AG04449 (cell line): Measurements from ENCODE around the gene ZP3.
"Not testable (repeated sequence)": the region's sequence is repeated elsewhere in the genome, so short reads cannot be mapped to it uniquely, and the experiment has no call there.

Experiments used
- CTCF ChIA-PET: fragments of 350-600 bp; formaldehyde crosslinking; extraction: SDS; loops from one replicate; lab custom pipeline; 2021; ENCODE audit warnings: antibody characterized with exemption; lab: Yijun Ruan, JAX
- POLR2A ChIA-PET: fragments of 400-600, 350-600 bp; formaldehyde crosslinking; extraction: SDS; loops from one replicate; lab custom pipeline; 2020; ENCODE audit warnings: antibody characterized with exemption, inconsistent platforms; lab: Yijun Ruan, JAX
- DNase-seq: peaks from one replicate; pipeline ENCODE4 v3.0.0-alpha.2; 2010; ENCODE audit warnings: low read depth, low spot score
- H3K4me3 ChIP-seq: 2 replicates; pipeline ENCODE4 v1.5.1; 2011; ENCODE audit warnings: low read depth, mild to moderate bottlenecking, control low read depth, low read length
- TF ChIP-seq, protein P1 (sequence below): IDR thresholded peaks from one replicate; pipeline ENCODE4 v1.5.1; 2011; ENCODE audit warnings: mild to moderate bottlenecking, moderate library complexity, low read length, control low read depth, inconsistent platforms; ENCODE audit not compliant: insufficient read depth; ENCODE audit errors: missing control alignments

The ZP3 gene

DNA sequence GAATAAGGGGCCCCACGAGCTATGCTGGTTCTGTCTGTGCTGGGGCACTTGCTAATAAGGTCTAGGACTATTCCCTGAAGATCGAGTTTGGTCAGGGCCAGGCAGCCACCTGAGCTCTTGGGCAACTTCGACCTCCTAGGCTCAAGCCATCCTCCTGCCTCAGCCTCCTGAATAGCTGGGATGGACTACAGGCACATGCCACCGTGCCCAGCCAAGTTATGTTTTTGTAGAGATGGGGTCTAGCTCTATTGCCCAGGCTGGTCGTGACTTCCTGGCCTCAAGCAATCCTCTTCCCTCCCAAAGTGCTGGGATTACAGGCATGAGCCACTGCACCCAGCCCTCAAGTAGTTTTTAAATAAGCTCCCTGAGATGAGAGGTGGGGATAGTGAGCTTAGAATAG lies 2.9 kb downstream of the ZP3 start:
- H3K4me3 ChIP-seq = no peak overlapping the region
- ChIA-PET POLR2A (no interaction called here), CTCF (no interaction called here)
- TF ChIP-seq, protein P1, sequence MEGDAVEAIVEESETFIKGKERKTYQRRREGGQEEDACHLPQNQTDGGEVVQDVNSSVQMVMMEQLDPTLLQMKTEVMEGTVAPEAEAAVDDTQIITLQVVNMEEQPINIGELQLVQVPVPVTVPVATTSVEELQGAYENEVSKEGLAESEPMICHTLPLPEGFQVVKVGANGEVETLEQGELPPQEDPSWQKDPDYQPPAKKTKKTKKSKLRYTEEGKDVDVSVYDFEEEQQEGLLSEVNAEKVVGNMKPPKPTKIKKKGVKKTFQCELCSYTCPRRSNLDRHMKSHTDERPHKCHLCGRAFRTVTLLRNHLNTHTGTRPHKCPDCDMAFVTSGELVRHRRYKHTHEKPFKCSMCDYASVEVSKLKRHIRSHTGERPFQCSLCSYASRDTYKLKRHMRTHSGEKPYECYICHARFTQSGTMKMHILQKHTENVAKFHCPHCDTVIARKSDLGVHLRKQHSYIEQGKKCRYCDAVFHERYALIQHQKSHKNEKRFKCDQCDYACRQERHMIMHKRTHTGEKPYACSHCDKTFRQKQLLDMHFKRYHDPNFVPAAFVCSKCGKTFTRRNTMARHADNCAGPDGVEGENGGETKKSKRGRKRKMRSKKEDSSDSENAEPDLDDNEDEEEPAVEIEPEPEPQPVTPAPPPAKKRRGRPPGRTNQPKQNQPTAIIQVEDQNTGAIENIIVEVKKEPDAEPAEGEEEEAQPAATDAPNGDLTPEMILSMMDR = no peak
- DNase-seq = no peak

DNA sequence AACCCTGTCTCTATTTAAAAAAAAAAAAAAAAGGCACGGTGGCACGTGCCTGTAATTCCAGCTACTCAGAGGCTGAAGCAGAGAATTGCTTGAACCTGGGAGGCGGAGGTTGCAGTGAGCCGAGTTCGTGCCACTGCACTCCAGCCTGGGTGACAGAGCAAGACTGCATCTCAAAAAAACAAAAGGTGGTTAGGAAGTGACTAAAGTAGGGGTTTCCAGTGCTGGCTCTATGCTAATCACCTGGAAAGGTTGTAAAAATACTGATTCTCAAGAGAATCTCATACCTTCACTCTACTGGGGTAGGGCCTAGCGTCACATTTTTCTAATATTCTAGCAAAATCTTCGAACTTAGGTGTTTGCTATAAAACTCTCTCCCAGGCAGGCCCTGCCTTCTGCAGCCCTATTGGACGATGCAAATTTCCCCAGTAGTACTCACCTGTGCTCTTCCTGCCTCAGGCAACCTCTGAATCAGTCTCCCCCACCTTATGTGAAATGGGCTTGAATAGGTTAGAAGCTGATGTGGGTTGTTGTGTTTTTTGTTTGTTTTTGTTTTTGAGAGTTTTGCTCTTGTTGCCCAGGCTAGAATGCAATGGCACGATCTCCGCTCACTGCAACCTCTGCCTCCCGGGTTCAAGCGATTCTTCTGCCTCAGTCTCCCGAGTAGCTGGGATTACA lies 3.5 kb downstream of the ZP3 start:
- TF ChIP-seq, protein P1 = no peak
- POLR2A ChIA-PET = no interaction called here

DNA sequence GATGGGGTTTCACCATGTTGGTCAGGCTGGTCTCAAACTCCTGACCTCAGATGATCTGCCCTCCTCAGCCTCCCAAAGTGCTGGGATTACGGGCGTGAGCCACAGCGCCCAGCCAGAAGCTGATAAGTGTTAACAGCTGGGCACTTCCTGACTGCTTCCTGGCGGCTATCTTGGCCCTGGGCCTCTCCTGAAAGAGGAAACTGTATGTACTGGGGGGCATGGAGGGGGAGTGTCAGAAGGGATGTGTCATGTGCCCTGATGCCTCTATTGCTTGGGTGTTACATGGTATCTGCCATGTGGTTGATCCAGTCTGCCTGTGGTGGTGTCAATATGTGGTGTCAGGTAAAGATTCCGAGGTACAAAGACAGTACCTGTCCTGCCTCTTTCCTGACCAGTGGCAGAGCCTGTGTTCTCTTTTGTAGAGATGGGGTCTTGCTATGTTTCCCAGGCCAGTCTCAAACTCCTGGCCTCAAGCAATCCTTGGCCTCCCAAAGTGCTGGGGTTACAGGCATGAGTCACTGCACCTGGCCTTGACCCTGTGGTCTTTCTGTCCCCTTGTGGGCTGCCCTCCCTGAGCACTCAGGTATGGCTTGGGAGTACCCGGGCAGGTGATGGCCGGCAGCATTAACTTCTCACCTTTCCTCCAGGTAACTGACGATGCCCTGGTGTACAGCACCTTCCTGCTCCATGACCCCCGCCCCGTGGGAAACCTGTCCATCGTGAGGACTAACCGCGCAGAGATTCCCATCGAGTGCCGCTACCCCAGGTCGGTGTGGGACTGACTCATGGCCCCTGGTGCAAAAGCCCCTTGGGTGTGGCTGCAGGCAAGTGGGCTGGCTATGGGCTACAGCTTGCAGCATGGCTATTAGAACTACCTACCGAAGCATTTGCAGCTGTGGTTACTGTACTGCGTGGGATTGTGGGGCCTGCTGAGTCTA lies 4.4 kb downstream of the ZP3 start:
- H3K4me3 ChIP-seq = no peak overlapping the region
- TF ChIP-seq, protein P1 = no peak
- ChIA-PET POLR2A (no interaction called here), CTCF (no interaction called here)
- DNase-seq = no peak

More for the DNA sequence above, 3.5 kb downstream of the ZP3 start:
- no peak overlapping the region for H3K4me3 ChIP-seq
- CTCF ChIA-PET = no interaction called here
- DNase-seq = no peak

DNA sequence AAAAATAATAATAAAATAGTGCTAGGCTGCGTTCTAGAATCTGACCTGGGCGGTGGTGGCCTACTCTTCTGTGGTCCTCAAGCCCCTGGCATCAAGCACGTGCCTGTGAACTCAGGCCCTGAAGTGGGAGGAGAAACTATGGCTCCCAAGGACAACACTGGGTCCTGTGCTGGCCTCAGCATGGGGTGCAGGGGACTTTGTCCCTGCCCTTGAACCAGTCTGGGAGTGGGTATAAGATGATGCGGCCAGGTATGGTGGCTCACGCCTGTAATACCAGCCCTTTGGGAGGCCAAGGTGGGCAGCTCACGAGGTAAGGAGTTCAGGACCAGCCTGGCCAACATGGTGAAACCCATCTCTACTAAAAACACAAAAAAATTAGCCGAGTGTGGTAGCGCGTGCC lies 5.5 kb downstream of the ZP3 start:
- no peak overlapping the region for H3K4me3 ChIP-seq
- TF ChIP-seq, protein P1 = no peak
- DNase-seq = no peak
- ChIA-PET CTCF (no interaction called here), POLR2A (interaction anchor here (0.5 kb wide), 1 partner anchor 319 kb away, joined by 3 read pairs; no protein-coding TSS in a partner anchor)

DNA sequence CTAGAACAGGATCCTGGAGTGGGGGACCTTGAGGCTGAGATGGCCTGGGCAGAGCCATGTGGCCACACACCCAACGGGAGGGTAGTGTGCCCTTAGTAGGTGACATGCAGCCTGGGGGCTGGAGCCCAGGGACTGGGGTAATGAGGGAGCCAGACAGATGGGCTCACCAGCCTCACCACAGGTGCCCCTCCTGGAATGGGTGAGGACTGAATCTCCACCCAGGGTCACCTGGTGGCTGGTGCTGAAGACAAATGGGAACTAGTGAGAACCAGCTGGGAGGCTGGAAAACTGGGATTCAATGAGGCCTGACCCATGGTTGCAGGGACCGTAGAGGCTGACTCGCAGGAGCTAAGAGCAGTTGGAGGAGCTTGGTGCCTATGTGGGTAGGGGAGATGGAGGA lies 6.1 kb downstream of the ZP3 start:
- ChIA-PET POLR2A (no interaction called here), CTCF (interaction anchor here (0.6 kb wide), 1 partner anchor 21 kb away, joined by 3 read pairs; no protein-coding TSS in a partner anchor)
- TF ChIP-seq, protein P1 = no peak
- DNase-seq = no peak
- H3K4me3 ChIP-seq = no peak overlapping the region

DNA sequence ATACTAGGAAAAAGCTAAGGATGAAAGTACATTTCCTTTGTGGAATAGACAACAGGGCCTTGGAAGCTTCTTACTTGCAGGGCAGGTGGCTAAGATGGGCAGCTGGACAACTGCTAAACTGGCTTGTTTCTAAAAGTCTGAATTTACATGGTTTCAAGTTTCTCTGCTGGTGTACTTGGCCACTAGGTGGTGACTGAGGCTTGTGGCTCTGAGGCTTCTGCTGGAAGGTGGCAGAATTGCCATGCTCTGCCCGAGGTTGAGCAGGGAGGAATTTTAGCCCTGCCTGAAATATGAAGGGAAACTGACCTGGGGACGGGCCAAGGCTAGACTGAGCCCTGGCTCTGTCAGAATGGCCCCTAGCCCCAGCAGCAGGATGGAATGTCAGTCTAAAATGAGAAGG lies 13.1 kb downstream of the ZP3 start:
- H3K4me3 ChIP-seq, POLR2A ChIA-PET, CTCF ChIA-PET: not testable (repeated sequence)
- TF ChIP-seq, protein P1 = peak; percentile 61
- DNase-seq = peak; percentile 50

DNA sequence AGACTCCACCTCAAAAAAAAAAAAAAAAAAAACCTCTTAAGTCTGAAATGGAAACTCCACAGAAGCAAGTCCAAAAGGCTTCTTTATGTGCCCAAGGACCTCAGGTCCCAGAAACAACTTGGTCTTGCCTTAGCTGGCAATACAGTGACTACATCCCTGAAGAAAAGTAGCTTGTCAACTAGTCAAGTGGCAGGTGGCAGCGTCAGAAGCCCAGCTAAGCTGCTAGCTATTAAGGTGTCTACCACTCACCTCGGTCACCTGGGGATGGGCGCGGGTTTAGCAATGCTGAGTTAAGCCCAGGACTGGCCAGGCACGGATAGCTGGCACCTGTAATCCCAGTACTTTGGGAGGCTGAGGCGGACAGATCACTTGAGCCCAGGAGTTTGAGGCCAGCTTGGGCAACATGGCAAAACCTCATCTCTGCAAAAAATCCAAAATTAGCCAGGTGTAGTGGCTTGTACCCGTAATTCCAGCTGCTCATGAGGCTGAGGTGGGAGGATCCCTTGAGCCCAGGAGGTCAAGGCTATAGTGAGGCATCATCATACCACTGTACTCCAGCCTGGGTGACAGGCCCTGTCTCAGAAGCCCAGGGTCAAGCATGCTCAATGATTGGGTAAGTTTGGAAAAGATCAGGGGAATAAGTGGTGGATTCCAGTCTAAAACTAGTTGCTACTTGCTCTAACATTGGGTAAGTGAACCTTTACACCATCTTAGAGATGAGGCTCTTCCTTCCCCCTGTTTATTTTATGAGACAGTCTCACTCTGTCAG lies 14.6 kb downstream of the ZP3 start:
- POLR2A ChIA-PET, CTCF ChIA-PET: not testable (repeated sequence)

DNA sequence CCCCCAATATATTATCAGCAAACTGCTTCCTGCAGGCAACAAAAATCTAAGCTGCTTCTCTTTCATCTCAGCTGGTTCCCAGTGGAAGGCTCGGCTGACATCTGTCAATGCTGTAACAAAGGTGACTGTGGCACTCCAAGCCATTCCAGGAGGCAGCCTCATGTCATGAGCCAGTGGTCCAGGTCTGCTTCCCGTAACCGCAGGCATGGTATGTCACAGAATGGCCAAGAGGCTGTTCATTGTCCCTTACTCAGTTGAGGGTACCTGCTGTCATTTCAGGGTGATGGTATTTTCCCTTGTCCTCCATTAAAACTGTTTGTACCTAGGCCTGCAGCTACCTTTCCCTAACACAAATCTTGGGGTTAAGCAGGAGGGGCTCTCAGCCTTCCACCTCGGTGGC lies 15.7 kb downstream of the ZP3 start:
- H3K4me3 ChIP-seq, POLR2A ChIA-PET, DNase-seq, CTCF ChIA-PET: not testable (repeated sequence)

More for the DNA sequence above, 14.6 kb downstream of the ZP3 start:
- H3K4me3 ChIP-seq, DNase-seq: not testable (repeated sequence)
